IPS DF 4.7 (cell line): Measurements from ENCODE around the gene EHD1.

Experiments used
- DNase-seq: peaks from one replicate; pipeline ENCODE4 v3.0.0-alpha.2; 2013; ENCODE audit warnings: low spot score; ENCODE audit errors: extremely low read depth

Gene EHD1

DNA sequence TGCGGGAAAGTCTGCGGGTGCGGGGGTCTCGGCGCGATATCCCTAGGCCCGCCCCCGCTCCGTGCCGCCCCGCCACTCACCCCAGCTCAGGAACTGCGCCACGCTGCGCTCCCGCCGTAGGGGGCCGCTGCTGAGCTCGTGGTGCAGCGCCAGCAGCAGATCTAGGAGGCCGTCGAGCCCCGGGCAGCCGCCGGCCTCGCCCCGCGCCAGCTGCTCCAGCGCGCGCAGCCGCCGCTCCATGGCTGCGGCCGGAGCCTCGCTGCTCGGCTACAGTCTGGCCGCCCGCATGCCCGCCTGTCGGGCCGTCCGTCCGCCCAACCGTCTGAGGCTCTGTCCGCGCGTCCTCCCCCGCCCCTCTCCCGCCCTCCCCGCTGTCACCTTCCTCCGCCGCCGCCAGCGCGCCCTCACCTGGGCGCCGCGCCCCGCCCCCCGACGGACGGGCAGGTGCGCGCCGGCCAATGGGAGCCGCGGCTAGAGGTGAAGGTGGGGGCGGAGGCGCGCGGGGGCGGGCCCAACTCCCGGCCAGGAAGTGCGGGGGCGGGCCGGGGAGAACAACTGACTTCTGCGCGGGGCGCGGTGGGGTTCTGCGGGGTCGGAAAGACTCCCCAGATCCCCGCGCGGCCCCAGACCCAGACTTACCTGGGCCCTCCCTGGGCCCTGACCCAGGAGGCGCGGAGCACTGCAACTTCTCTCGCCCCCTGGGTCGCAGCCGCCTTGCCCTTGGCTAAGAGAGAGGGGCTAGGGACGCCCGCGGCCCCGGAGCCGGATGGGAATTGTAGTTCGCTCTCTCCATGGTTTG lies 33.9 kb downstream of the EHD1 start, which contains the start of gene CDC42BPG:
Gene CDC42BPG (minus strand): TSS at position 324 of the 799 bp plus-strand sequence. CDS start 84 bp downstream, at position 240.
- DNase-seq, result no peak

DNA sequence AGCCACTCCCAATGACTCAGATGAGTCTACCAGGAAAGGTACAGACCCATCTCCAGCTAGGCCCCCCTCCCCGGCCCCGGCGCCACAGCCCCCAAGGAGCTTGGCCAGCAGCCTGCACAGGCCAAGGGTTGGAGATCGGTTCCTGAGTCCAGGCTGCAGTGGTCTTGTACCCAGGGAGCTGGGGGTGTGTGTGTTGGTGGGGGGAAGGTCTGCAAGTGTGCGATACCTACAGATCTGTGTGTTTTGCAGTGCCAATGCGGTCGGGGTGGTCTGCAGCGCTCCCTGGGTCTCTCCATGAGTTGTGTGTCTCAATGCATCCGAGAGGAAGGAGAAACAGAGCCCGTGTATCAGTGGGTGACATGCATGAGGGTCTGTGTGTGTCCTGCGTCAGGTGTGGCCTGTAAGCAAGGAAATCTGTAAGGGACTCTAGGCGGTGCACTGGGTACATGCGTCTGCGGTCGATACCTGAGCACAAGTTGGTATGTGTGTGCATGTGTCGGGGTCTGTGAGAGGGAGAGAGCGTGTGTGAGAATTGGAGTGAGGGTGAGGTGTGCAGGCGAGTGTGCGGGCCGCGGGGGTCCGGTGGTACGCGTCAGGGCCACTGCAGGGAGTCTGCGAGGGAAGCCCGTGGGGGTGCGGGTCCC lies 34.6 kb downstream of the EHD1 start:
- no peak for DNase-seq

DNA sequence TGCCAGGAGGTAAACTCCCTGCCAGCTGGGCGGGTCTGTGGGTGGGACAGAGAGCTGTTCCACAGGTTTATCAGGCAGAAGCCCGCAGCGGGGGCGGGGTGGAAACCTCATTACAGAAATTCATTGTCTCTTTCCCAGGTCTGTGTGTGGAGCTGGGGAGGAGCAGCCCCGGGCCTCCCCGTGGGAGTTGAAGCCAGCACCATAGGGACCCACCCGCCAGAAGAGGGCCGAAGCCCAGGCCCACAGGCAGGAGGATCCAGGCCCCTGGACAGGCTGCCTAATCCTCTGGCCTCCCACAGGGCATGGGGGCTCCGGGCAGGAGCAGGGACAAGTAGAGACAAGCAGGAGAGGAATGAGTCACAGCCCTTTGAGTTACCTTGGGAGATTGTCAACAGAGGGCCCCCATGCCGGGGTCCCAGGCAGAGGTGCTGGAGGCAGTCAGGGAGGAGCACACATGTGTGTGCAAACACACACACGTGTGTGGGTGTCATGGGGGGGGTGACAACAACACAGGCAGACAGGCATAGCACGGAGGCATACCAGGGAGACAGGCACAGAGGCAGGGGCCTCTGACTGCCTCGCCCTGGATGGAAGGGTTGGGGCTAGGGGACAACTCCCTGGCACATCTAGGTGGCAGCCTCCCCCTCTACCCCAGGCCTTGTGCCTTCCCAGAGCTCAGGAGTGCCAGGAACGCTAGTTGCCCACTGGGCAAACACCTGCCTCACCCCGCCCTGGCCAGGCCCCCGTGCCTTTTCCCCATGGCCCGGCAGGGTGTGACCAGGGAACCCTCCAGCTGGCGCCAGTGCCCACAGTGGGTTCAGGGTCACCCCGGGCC lies 35.4 kb downstream of the EHD1 start:
- no peak for DNase-seq

DNA sequence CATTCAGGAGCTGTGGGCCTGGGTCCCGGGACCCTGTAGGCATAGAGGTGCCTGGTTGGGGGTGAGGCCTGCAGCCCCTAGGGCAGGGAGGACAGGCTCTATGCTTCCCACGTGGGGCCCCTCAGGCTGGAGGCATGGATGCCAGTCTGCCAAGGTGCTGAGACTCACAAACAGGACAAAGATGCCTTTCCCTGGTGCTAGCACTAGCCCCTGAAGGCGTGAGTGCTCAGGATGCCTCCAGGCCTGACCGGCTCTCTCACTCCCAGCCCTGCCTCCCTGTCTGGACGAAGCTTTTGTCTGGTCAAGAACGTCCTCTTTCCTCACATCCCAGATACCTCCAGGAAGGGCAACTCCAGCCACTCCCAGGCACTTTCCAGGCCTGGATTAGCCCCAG lies 36.1 kb downstream of the EHD1 start:
- DNase-seq, result no peak

DNA sequence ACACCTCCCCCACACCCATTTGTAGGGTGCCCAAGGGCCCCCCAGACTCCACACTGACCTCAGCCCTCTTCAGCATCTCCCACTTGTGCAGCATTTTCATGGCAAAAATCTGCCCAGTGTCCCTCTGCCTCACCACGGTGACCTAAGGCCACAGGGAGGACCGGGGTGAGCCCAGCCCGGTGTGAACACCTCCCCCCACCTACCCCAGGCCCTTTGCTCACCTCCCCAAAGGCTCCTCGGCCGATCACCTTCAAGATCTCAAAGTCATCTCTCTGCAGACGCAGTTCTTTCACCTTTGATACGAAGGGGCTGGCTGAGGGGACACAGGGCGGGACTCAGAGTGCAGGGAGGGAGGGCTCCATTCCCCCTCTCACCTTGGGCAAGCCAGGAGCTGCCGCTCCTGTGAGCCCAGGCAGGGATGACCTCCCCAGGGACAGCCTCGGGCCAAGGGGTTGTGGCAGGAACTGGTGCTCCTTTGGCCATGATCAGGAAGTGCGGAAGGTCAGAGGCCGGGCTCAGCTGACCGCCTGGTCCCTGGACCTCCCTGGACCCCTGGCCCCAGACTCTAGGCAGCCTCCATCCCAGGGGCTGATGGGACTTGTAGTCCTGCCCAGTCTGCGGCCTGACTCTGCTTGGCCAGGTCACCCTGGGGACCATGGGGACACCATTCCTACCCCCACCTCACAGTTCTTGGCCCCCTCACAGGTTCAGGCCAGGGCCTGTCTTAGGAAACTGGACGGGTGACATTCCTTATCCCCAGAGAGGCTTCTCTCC lies 36.6 kb downstream of the EHD1 start:
- no peak for DNase-seq

DNA sequence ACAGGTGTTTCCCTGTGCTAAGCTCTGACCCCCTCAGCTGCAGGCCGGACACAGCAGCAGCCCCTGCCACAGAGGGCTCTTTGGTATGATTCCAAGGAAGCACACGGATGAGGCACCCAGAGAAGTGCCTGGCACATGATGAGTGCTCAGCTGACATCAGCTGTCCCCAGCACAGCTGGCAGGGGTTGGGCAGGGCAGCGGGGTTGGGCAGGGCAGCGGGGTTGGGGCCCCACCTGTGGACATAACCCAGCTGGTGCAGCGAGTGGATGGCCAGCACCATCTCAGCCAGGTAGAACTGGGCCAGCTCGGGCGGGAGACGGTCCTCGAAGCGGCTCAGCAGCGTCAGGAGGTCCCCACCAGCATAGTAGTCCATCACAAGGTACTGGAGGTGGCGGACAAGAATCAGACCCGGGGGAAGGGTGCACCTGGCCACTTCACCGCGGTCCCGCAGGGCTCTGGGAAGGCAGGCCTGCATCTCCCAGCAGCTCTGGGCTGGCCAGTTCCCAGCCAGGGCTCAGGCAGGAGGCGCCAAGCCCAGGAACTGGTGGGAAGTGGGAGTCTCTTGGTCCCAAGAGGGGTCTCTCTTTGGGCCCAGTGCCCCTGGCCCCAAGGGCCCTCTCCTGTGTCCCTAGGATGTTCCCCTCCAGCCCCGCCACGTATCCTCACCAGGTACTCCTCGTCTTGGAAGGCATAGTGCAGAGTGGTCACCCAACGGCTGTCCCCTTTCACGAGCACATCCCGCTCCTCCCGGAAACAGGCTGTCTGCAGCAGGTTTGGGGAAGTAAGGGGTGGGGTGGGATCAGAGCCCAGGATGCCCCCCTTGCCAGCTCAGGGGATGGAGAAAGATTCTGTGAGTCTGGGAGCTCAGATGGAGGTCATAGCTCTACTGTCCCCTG lies 38.3 kb downstream of the EHD1 start:
- no peak for DNase-seq

DNA sequence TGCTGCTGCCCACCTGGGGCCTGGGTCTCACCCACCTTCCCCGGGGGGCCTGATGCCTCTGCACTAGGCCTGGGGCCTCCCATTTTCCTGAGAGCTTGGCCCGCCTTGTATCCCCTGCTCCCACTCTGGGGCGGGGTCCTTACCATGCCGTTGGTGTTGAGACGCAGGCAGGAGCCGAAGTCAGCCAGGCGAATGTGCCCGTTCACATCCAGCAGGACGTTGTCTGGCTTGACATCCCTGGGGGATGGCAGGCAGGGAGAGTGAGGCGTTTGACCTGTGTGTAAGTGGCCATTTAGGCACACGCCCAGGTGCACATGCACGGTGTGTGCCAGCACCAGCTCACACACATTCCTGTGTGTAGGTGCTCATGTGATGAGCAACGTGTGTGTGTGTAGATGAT lies 39.1 kb downstream of the EHD1 start:
- no peak for DNase-seq

DNA sequence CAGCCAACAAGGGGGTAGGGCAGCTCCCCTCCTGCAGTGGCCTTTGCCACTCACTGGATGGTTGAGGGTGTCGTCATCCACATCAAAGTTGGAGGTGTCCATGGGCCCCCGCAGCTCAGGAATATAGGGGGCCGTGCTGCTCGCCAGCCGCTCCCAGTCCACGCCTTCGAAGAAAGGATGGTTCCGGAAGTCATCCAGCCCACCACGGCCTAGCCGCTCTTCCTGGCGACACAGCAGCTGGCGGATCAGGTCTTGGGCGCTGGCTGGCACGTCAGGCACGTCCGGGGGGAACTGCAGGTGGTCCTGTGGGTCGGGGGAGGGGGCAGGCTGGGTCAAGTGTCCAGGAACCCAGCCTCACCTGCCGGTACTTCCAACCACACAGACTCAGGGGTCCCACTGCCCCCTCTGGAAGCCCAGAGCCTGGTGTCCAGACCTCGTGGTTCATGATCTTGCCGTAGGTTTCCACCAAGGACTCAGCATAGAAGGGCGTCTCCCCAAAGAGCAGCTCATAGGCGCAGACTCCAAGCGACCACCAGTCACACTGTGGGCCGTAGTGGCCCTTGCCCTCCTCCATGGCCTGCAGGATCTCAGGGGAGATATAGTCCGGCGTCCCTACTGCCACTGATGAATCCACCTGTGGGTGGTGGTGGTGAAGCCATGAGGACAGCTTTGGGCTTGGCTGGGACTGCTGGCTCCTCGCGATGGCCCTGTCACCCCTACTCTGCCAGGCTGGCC lies 39.7 kb downstream of the EHD1 start:
- DNase-seq, result no peak

DNA sequence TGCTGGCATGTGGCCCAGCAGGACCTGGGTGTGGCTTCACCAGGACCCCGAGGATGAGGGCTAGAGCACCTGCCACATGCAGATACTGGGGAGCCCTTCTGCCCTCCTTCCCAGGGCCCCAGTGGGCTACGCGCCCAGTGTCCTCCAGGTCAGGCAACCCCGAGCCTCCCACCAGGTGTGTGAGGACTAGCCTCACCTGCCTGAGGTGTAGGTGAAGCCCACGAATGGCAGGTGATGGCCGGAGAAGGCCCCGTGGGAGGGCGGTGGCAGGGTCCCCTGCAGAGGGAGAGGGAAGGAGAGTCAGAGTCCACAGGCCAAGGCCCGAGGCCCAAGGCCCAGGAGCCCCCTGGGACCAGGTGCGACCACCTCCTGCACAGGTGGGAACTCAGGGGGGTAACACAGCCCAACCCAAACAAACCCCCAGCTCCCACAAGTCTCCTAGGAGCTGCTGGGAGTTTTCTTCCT lies 40.5 kb downstream of the EHD1 start:
- no peak for DNase-seq

DNA sequence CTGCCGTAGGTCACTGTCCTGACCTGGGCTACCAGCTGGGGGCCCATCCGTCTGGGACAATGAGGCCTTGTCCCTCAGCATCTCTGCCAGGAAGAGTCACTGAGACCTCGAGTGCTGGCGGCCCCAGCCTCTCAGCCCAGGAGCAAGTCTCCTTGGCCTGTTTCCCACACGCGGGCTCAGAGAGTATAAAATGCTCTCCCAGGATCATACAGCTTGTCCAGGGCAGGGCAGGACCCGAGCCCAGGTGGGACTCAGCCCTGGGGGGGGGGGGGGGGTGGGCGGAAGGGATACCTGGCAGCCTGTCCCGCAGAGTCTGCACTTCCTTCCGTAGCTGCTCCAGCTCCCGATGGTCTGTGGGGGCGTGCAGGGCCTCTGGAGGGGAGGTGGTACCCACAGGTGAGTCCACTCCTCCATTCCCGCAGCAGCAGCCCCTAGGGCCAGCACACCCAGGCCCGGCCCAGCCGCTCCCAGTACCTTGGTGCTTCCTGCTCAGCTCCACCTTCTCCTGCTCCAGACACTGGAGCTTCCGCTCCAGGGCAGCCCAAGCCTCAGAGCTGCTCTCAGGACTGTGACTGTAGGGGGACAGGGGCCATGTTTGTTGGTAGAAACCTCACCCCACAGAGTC lies 41.9 kb downstream of the EHD1 start:
- DNase-seq, result no peak

DNA sequence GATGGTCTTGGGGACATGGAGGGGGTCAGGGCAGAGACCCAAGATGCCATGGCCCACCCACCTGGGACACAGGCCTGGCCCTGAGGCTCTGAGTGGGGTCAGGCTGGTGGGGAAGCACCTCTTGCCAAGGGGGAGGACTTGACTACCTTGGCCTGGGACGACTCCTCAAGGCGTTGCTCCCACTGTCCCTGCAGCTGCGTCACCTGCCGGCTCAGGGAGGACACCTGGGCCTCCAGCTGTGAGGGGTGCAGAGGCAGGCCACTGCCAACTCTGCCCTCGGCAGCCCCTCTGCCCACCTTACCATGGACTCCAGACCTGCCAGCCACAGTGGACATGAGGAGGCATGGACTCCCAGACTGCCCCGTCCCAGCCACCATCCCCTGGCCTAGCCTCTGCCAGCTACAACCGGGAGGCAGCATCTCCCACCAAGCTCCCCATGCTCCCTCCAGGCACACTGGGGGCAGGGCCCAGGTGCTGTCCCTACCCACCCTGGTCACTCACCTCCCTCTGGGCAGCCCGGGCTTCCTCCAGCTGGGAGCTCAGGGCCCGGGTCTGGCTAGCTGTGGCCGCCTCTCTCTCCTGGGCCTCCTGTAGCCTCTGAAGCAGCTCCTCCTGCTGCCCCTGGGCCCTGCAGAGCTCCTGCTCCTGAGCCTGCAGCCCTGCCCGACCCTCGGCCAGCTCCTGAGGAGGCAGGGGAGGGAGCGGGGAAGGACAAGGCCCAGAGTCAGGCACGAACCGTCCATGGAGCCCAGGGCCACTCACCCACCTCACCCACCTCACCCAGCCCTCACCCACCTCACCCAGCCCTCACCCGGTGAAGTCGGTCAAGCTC lies 42.6 kb downstream of the EHD1 start:
- DNase-seq, result no peak

DNA sequence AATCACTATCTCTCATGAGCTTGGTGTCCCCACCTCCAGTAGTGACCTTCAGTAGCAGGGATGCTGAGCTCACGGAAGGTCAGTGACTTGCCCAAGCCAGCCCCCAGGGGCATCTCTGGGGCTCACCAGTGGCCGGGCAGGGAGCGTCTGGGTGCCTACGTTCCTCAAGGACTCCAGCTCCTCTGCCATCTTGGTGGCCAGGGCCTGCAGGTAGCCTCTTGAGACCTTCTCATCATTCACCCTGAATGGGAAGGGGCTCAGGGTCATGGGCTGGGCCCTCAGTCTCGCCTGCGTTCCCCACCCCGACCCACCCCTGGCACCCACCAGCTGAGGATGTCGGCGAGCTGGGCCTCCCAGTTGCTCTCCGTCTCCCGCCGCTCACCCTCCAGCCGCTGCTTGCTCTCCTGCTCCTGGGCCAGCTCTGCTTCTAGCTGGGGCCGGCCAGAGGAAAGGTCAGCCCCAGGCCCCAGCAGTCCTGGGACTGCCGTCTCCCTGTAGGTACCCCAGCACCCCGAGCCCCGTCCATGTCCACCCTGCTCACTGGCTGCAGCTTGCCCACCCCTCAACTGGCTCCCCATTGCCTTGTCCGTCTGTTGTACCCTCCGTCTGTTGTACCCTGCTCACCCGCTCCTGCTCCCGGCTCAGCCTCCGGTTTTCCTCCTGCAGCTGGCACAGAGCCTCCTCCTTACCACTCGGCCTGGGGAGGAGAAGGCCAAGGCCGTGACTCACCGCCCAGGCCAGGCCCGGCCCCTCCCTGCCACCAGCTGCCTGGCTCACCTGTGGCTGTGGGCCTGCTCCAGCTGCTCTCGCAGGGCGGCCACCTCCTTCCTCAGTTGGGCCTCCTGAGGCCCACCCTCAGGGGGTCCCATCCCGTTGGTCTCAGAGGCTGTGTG lies 43.5 kb downstream of the EHD1 start:
- DNase-seq, result no peak

DNA sequence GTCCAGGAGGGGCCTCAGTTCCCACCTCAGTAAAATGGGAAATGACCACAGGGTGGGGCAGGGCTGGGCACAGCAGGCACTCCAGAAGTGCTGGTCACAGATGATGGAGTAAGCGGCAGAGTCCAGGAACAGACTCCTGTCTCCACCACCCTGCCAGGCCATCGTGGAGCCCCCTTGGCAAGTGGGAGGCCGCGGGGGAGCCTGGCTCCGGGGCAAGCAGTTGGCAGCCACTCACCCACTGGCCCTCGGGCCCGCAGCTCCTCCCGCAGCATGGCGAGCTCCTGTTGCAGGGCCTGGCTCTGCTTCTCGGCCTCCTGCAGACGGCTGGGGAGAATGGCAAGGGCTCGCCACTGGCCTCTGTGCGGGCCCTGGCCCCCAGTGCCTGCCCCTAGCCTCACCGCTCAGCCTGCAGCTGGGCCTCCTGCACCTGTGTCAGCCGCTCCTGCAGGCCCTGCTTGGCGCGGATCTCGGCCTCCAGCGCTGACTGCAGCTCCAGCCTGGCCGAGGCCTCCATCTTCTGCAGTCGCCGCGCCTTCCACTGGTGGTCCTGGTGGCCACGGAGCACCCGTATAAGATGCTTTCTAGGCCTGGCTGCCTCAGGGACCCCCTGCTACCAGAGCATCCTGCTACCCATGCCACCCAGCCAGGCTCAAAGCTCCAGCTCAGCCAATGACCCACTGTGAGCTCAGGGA lies 44.2 kb downstream of the EHD1 start:
- DNase-seq, result no peak

DNA sequence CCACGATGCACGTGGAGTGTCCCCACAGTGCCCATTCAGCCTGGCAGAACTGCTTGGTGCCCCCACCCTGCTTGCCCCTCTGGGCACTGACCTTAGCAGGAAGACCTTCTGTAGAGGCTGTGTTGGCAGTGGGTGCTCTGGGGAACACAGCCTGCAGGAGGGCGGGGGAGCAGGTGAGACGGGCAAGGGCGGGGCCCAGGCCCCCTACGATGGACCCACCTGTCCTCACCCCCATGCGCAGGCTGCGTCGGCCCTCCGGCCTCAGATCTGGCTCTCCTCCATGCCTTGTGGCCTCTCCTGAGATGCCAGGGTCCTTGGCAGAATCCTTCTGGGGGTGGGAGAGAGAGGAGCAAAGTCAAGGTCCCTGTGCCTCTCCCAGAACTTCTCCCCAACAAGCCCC lies 44.9 kb downstream of the EHD1 start:
- no peak for DNase-seq

DNA sequence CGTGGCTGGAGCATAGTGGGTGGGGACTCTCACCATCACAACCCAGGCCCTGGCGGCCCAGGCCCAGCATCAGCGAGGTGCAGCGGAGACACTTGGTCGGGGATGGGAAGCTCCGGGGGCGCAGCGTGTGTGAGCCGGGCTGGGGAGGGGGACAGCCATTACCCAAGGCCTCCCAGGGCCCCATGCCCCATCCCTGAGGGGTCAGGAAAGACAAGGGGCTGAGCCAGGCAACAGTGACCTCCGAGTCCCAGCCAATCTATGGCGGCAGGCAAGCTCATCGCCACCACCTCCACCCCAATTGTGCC lies 45.3 kb downstream of the EHD1 start:
- DNase-seq, result no peak

DNA sequence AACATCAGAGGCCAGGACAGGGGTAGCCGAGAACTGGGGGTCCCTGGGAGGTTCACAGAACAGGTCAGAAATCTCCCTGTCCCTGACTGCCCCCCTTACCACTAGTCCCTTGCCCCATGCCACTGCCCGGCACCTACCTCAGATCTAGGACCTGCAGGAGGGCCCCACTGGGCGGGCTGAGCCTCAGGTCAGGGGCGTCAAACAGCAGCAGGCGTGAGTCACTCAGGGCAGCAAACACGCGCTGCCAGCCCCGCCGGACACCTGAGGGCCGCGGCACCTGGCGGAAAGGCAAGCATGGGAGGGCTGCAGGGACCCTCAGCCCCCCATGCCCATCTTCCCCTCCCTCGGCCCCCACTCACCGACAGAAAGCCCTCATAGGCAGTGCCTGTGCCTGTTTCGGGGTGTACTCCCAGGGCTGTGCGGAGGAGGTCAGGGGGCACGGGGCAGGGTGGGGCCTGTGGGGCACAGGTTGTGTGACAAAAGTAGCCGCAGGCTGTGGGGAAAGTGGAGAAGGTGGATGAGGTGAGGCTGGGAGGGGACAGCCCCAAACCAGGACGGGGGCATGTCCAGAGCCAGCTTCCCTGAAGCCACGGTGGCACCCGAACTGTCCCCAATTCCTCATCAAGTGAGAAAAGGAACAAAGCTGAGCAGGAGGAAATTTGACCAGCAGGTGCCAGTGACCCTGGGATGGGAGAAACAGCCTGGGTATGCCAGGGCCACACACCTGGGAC lies 45.8 kb downstream of the EHD1 start:
- no peak for DNase-seq
